ENCODE measurements around the gene RPS3. TPM values are rescaled to one million over a fixed set of nuclear protein-coding genes. Genes with fewer than 3 reads are reported as not detected.

Gene RPS3
- total and polyA plus RNA-seq, 9 of the 15 experiments (the other 6 are each of a cell fraction or from before 2014, with no cell fraction given) = 2,700 to 5,771 (median 3,679) TPM

- TF ChIP-seq ZFX (CRISPR knock-in tag; IDR thresholded peaks at IDR 0.05) (peak; percentile 87), FOXP4 (CRISPR knock-in tag; IDR thresholded peaks at IDR 0.05; ENCODE audit: borderline replicate concordance) (no peak), GABPA (tag; conservative IDR thresholded peaks at IDR 0.05; ENCODE audit: low read depth) (peak; percentile 69), SP1 (CRISPR knock-in tag; IDR thresholded peaks at IDR 0.05) (no peak; the same call in 1 of the 2 replicates), STAG1 (CRISPR knock-in tag; IDR thresholded peaks at IDR 0.05; ENCODE audit: borderline replicate concordance) (peak; percentile 55), ZNF175 (CRISPR knock-in tag; IDR thresholded peaks at IDR 0.05; ENCODE audit: low read depth) (peak; percentile 46; the same call in 1 of the 2 replicates), NR4A1 (CRISPR knock-in tag; IDR thresholded peaks at IDR 0.05) (no peak), NR4A1 (tag; IDR thresholded peaks at IDR 0.05) (no peak; the same call in 1 of the 2 replicates), GTF2A2 (tag; IDR thresholded peaks at IDR 0.05) (no peak), STAT5A (IDR thresholded peaks at IDR 0.05; ENCODE audit: borderline replicate concordance, low read length) (0 out of 2 replicates have a peak, but pooled peaks have one; percentile 4), POU5F1 (IDR thresholded peaks at IDR 0.05; ENCODE audit: borderline replicate concordance, low read depth, low read length, partially characterized antibody) (peak; percentile 33), HNRNPLL (IDR thresholded peaks at IDR 0.05; ENCODE audit: low read depth, low read length, poor library complexity, severe bottlenecking) (no peak), CHCHD3 (CRISPR knock-in tag; IDR thresholded peaks at IDR 0.05) (peak; percentile 7; the same call in 1 of the 2 replicates), ZNF197 (CRISPR knock-in tag; IDR thresholded peaks at IDR 0.05; ENCODE audit: low read depth) (no peak), JUN (IDR thresholded peaks at IDR 0.05; ENCODE audit: borderline replicate concordance, low read depth, low read length) (no peak), JUN (CRISPR knock-in tag; IDR thresholded peaks at IDR 0.05; ENCODE audit: borderline replicate concordance) (0 out of 2 replicates have a peak, but pooled peaks have one; percentile 43), RFX7 (CRISPR knock-in tag; IDR thresholded peaks at IDR 0.05) (no peak), HNRNPH1 (optimal IDR thresholded peaks at IDR 0.05; ENCODE audit: low read depth, low read length) (no peak), CAMTA2 (CRISPR knock-in tag; conservative IDR thresholded peaks at IDR 0.05) (no peak), CTCFL (IDR thresholded peaks at IDR 0.05; ENCODE audit: borderline replicate concordance, insufficient read depth, low read depth, low read length, poor library complexity, severe bottlenecking) (peak; percentile 43), RNF2 (IDR thresholded peaks at IDR 0.05) (peak; percentile 45; the same call in 1 of the 2 replicates), ZNF77 (CRISPR knock-in tag; IDR thresholded peaks at IDR 0.05) (no peak), ZNF274 (IDR thresholded peaks at IDR 0.05; ENCODE audit: borderline replicate concordance, low read depth, low read length) (no peak), BHLHE40 (IDR thresholded peaks at IDR 0.05; ENCODE audit: low read length) (no peak; the same call in 1 of the 2 replicates), POLR2B (IDR thresholded peaks at IDR 0.05; ENCODE audit: low read depth, partially characterized antibody) (peak; percentile 62), PHB2 (IDR thresholded peaks at IDR 0.05; ENCODE audit: low read depth) (0 out of 2 replicates have a peak, but pooled peaks have one; percentile 29)
Observed at GRCh38 chr11:75351791-75352587, 47.3 kb upstream of the RPS3 start (continued).

Data from K562 (cell line).